IMR-90 (cell line): ENCODE data around the gene GAB1. TPM values are rescaled to one million over a fixed set of nuclear protein-coding genes. Genes with fewer than 3 reads are reported as not detected.
A peak's percentile ranks its signal among the peaks of the same experiment; 100 is the strongest.

ENCODE experiments used
- ATAC-seq: fragments of 200-7000 bp; cut with Tn5 transposase; 2 replicates; pipeline ENCODE4 v1.9.1; 2020; ENCODE audit warnings: low read depth, mild to moderate bottlenecking, moderate library complexity
- BruUV-seq: library from RNA; stranded (reverse); fragments of 400-500 nt; replicated peaks from 2 replicates; lab custom pipeline; 2021; lab: Mats Ljungman, UMichigan
- CTCF ChIA-PET: fragments of 300-600 bp; formaldehyde crosslinking; extraction: SDS; loops from one replicate; lab custom pipeline; 2021; ENCODE audit warnings: antibody characterized with exemption; lab: Yijun Ruan, JAX
- POLR2A ChIA-PET: fragments of 300-600 bp; sonication (Branson Sonifier 250); formaldehyde crosslinking; loops from one replicate; lab custom pipeline; 2022; ENCODE audit warnings: antibody characterized with exemption; ENCODE audit not compliant: unreplicated experiment; lab: Charles Lee
- DNase-seq: peaks from one replicate; pipeline ENCODE4 v3.0.0; 2013
- H2AFZ ChIP-seq: replicated peaks from 2 replicates; pipeline ENCODE3; 2013; ENCODE audit warnings: low read length, mild to moderate bottlenecking; ENCODE audit not compliant: poor library complexity
- H2AK5ac ChIP-seq: 2 replicates; pipeline ENCODE4 v1.6.1; 2013; ENCODE audit warnings: low read depth, low read length, inconsistent platforms
- H2AK9ac ChIP-seq: replicated peaks from 2 replicates; pipeline ENCODE3; 2013; ENCODE audit warnings: mild to moderate bottlenecking, low read depth, low read length, moderate library complexity; ENCODE audit not compliant: poor library complexity
- H2BK120ac ChIP-seq: 2 replicates; pipeline ENCODE4 v1.6.1; 2013; ENCODE audit warnings: low read depth, low read length, inconsistent platforms
- H2BK15ac ChIP-seq: 3 replicates; pipeline ENCODE4 v1.6.1; 2013; ENCODE audit warnings: low read depth, low read length, inconsistent platforms
- H2BK20ac ChIP-seq: 2 replicates; pipeline ENCODE4 v1.6.1; 2013; ENCODE audit warnings: low read depth, mild to moderate bottlenecking, inconsistent platforms, low read length, moderate library complexity
- H2BK5ac ChIP-seq: 2 replicates; pipeline ENCODE4 v1.6.1; 2013; ENCODE audit warnings: mild to moderate bottlenecking, low read depth, low read length, inconsistent platforms; ENCODE audit not compliant: poor library complexity, severe bottlenecking
- H3K14ac ChIP-seq: replicated peaks from 2 replicates; pipeline ENCODE4 v1.6.1; 2013; ENCODE audit warnings: low read depth, low read length, inconsistent platforms
- H3K18ac ChIP-seq: 2 replicates; pipeline ENCODE4 v1.6.1; 2013; ENCODE audit warnings: low read depth, low read length, control low read depth
- H3K23ac ChIP-seq: 2 replicates; pipeline ENCODE4 v1.6.1; 2013; ENCODE audit warnings: low read depth, low read length, inconsistent platforms
- H3K27ac ChIP-seq: 2 replicates; pipeline ENCODE4 v1.5.1; 2013; ENCODE audit warnings: mild to moderate bottlenecking, control low read depth, low read length; ENCODE audit not compliant: insufficient read depth
- H3K27me3 ChIP-seq: 2 replicates; pipeline ENCODE4 v1.6.1; 2013; ENCODE audit warnings: low read length; ENCODE audit not compliant: control insufficient read depth, insufficient read depth
- H3K36me3 ChIP-seq: 2 replicates; pipeline ENCODE4 v1.6.1; 2013; ENCODE audit warnings: low read length, mixed read lengths; ENCODE audit not compliant: control insufficient read depth, insufficient read depth
- H3K4ac ChIP-seq: 2 replicates; pipeline ENCODE4 v1.6.1; 2013; ENCODE audit warnings: low read depth, low read length, inconsistent platforms
- H3K4me1 ChIP-seq: 2 replicates; pipeline ENCODE4 v1.6.1; 2013; ENCODE audit warnings: low read length, mixed read lengths; ENCODE audit not compliant: control insufficient read depth, insufficient read depth
- H3K4me2 ChIP-seq: 2 replicates; pipeline ENCODE4 v1.6.1; 2013; ENCODE audit warnings: low read depth, mild to moderate bottlenecking, control low read depth, low read length, moderate library complexity
- H3K4me3 ChIP-seq: 2 replicates; pipeline ENCODE4 v1.5.1; 2013; ENCODE audit warnings: low read depth, mild to moderate bottlenecking, control low read depth, low read length, moderate library complexity; ENCODE audit not compliant: insufficient read depth
- H3K56ac ChIP-seq: 2 replicates; pipeline ENCODE4 v1.6.1; 2013; ENCODE audit warnings: low read length, inconsistent platforms; ENCODE audit not compliant: insufficient read depth; ENCODE audit errors: extremely low read depth
- H3K79me1 ChIP-seq, 2 experiments: 2 replicates each; pipeline ENCODE4 v1.6.1; 2013; ENCODE audit warnings: low read length in 2 of 2, inconsistent platforms in 1 of 2, low read depth in 1 of 2
- H3K9ac ChIP-seq: 2 replicates; pipeline ENCODE4 v1.6.1; 2013; ENCODE audit warnings: low read depth, low read length, control low read depth
- H3K9me1 ChIP-seq: 2 replicates; pipeline ENCODE4 v1.6.1; 2013; ENCODE audit warnings: low read length, inconsistent platforms; ENCODE audit not compliant: insufficient read depth
- H3K9me3 ChIP-seq: 2 replicates; pipeline ENCODE4 v1.6.1; 2013; ENCODE audit warnings: low read length; ENCODE audit not compliant: control insufficient read depth, insufficient read depth
- H4K20me1 ChIP-seq: 2 replicates; pipeline ENCODE4 v1.6.1; 2013; ENCODE audit warnings: low read length, inconsistent platforms; ENCODE audit not compliant: insufficient read depth
- H4K5ac ChIP-seq: 2 replicates; pipeline ENCODE4 v1.6.1; 2013; ENCODE audit warnings: mild to moderate bottlenecking, low read depth, low read length, control low read depth
- H4K8ac ChIP-seq, 2 experiments: 2 replicates each; pipeline ENCODE4 v1.6.1; 2013; ENCODE audit warnings: low read depth in 2 of 2, low read length in 2 of 2, control low read depth in 1 of 2, inconsistent platforms in 1 of 2
- H4K91ac ChIP-seq: 2 replicates; pipeline ENCODE4 v1.6.1; 2013; ENCODE audit warnings: low read depth, low read length, inconsistent platforms; ENCODE audit not compliant: insufficient read depth
- BHLHE40 ChIP-seq: fragments of 150-350 bp; IDR thresholded peaks from 2 replicates; pipeline ENCODE4 v1.6.1; 2016; ENCODE audit warnings: mild to moderate bottlenecking, low read depth, low read length
- CEBPB ChIP-seq: IDR thresholded peaks from 2 replicates; pipeline ENCODE4 v1.6.1; 2012; ENCODE audit warnings: low read depth, low read length, improper control_type of control experiment
- CHD1 ChIP-seq: IDR thresholded peaks from 2 replicates; pipeline ENCODE4 v1.6.1; 2012; ENCODE audit warnings: low read depth, low read length, improper control_type of control experiment
- ELK1 ChIP-seq: fragments of 150-350 bp; IDR thresholded peaks from 2 replicates; pipeline ENCODE4 v1.6.1; 2016; ENCODE audit warnings: low read depth, mild to moderate bottlenecking, low read length, moderate library complexity, borderline replicate concordance
- FOS ChIP-seq: fragments of 150-350 bp; IDR thresholded peaks from 2 replicates; pipeline ENCODE4 v1.6.1; 2016; ENCODE audit warnings: low read depth, low read length
- MAFK ChIP-seq: IDR thresholded peaks from 2 replicates; pipeline ENCODE4 v1.6.1; 2012; ENCODE audit warnings: low read depth, low read length, improper control_type of control experiment
- MAZ ChIP-seq: IDR thresholded peaks from 2 replicates; pipeline ENCODE4 v1.6.1; 2012; ENCODE audit warnings: low read depth, mild to moderate bottlenecking, low read length, improper control_type of control experiment, moderate library complexity, borderline replicate concordance
- MXI1 ChIP-seq: IDR thresholded peaks from 2 replicates; pipeline ENCODE4 v1.6.1; 2012; ENCODE audit warnings: low read depth, mild to moderate bottlenecking, low read length, moderate library complexity, borderline replicate concordance
- NFE2L2 ChIP-seq: fragments of 150-350 bp; IDR thresholded peaks from 2 replicates; pipeline ENCODE4 v1.6.1; 2016; ENCODE audit warnings: low read depth, mild to moderate bottlenecking, low read length
- POLR2A ChIP-seq: IDR thresholded peaks from 2 replicates; pipeline ENCODE4 v1.6.1; 2012; ENCODE audit warnings: mild to moderate bottlenecking, low read depth, low read length
- RAD21 ChIP-seq: IDR thresholded peaks from 2 replicates; pipeline ENCODE4 v1.6.1; 2012; ENCODE audit warnings: low read length, improper control_type of control experiment
- RCOR1 ChIP-seq: IDR thresholded peaks from 2 replicates; pipeline ENCODE4 v1.6.1; 2012; ENCODE audit warnings: mild to moderate bottlenecking, low read length, improper control_type of control experiment; ENCODE audit not compliant: insufficient replicate concordance
- RFX5 ChIP-seq: IDR thresholded peaks from 2 replicates; pipeline ENCODE4 v1.8.0; 2012; ENCODE audit warnings: low read depth, mild to moderate bottlenecking, low read length, moderate library complexity
- SMC3 ChIP-seq: fragments of 150-350 bp; IDR thresholded peaks from 2 replicates; pipeline ENCODE4 v1.6.1; 2016; ENCODE audit warnings: low read depth, mild to moderate bottlenecking, antibody characterized with exemption, low read length, moderate library complexity
- WGBS, 2 experiments: methylation state at CpG; one replicate each; pipeline versions ENCODE4 v1.1.5 to v1.1.7; 2013; ENCODE audit warnings: missing lambda C conversion rate in 2 of 2; ENCODE audit not compliant: insufficient read length in 1 of 2; ENCODE audit errors: extremely low coverage in 2 of 2; 5-methylcytosine and 5-hydroxymethylcytosine counted together
- dilution Hi-C: fragments of 300-500 bp; cut with HindIII; formaldehyde crosslinking; loops from one replicate; pipeline ENCODE4 v1.14.3; 2018; ENCODE audit warnings: low sequenced_read_pairs; ENCODE audit not compliant: unreplicated experiment
- in situ Hi-C: fragments of 300-500 bp; cut with MboI; formaldehyde crosslinking; loops from 3 replicates; pipeline ENCODE4 v1.14.3; 2019; ENCODE audit warnings: low sequenced_read_pairs, inconsistent platforms, mixed read lengths
- intact Hi-C: fragments of 100-400 bp; cut with micrococcal nuclease; formaldehyde crosslinking; loops from 2 replicates; pipeline ENCODE4 v1.10.0; 2022
- polyA plus RNA-seq, 3 experiments: library from polyadenylated mRNA; depleted of rRNA; stranded (reverse); fragments of >200 nt; gene quantifications; 2 replicates each; pipeline ENCODE4 v1.2.3, GENCODE V29; 2012; ENCODE audit warnings: low replicate concordance in 1 of 3
- total RNA-seq: library from RNA; depleted of rRNA; stranded (reverse); fragments of >200 nt; gene quantifications from 2 replicates; pipeline ENCODE4 v1.2.3, GENCODE V29; 2012
- TF ChIP-seq, protein P1 (sequence below): conservative IDR thresholded peaks from 2 replicates; pipeline ENCODE4 v1.5.1; 2012; ENCODE audit warnings: mild to moderate bottlenecking, low read depth, low read length, improper control_type of control experiment
- TF ChIP-seq, protein P2 (sequence below): fragments of 150-350 bp; IDR thresholded peaks from 2 replicates; pipeline ENCODE4 v1.6.1; 2017; ENCODE audit warnings: mild to moderate bottlenecking, antibody characterized with exemption, low read length, low read depth

Gene GAB1
- total and polyA plus RNA-seq, 2 of the 4 experiments (the other 2 are of a cell fraction): 2.8 to 12.0 TPM

GRCh38 chr4:143514497-143514896 is 177.8 kb downstream of the GAB1 start:
- no peak overlapping the region for H2BK20ac ChIP-seq
- DNase-seq: peak; percentile 48
- peak; percentile 15 for ATAC-seq
- H3K9me1 ChIP-seq: no peaks in the 10 kb centered on the region
- H3K4ac ChIP-seq: peak overlapping the region; percentile 91
- H2AFZ ChIP-seq: peak overlapping the region; percentile 98
- dilution Hi-C loops: no loop called here
- H3K18ac ChIP-seq: peak overlapping the region; percentile 5; the same call in 1 of the 2 replicates
- peak overlapping the region; percentile 88 for H2BK5ac ChIP-seq
- peak overlapping the region; percentile 45; the same call in 1 of the 2 replicates for H4K5ac ChIP-seq
- intact Hi-C loops: no loop called here
- TF ChIP-seq MXI1: no peak
- TF ChIP-seq POLR2A: no peak
- no peak for TF ChIP-seq RAD21
- no peak for TF ChIP-seq BHLHE40
- TF ChIP-seq CHD1: no peak
- TF ChIP-seq FOS: no peak
- TF ChIP-seq, protein P1, sequence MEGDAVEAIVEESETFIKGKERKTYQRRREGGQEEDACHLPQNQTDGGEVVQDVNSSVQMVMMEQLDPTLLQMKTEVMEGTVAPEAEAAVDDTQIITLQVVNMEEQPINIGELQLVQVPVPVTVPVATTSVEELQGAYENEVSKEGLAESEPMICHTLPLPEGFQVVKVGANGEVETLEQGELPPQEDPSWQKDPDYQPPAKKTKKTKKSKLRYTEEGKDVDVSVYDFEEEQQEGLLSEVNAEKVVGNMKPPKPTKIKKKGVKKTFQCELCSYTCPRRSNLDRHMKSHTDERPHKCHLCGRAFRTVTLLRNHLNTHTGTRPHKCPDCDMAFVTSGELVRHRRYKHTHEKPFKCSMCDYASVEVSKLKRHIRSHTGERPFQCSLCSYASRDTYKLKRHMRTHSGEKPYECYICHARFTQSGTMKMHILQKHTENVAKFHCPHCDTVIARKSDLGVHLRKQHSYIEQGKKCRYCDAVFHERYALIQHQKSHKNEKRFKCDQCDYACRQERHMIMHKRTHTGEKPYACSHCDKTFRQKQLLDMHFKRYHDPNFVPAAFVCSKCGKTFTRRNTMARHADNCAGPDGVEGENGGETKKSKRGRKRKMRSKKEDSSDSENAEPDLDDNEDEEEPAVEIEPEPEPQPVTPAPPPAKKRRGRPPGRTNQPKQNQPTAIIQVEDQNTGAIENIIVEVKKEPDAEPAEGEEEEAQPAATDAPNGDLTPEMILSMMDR: no peak
- no peak for TF ChIP-seq MAFK
- TF ChIP-seq RCOR1: no peak
- TF ChIP-seq CEBPB: no peak
- TF ChIP-seq RFX5: no peak
- TF ChIP-seq, protein P2, sequence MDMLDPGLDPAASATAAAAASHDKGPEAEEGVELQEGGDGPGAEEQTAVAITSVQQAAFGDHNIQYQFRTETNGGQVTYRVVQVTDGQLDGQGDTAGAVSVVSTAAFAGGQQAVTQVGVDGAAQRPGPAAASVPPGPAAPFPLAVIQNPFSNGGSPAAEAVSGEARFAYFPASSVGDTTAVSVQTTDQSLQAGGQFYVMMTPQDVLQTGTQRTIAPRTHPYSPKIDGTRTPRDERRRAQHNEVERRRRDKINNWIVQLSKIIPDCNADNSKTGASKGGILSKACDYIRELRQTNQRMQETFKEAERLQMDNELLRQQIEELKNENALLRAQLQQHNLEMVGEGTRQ: no peak
- TF ChIP-seq NFE2L2: no peak
- TF ChIP-seq MAZ: no peak
- no peak for TF ChIP-seq ELK1
- TF ChIP-seq SMC3: no peak
- WGBS, 2 experiments: no CpG with 5 or more reads among the region's 18 CpGs
- H2AK9ac ChIP-seq: peak overlapping the region; percentile 90
- H3K56ac ChIP-seq: peak overlapping the region; percentile 86; the same call in 1 of the 2 replicates
- peak overlapping the region; percentile 63 for H3K4me3 ChIP-seq
- H3K4me1 ChIP-seq: no peaks in the 10 kb centered on the region
- H4K91ac ChIP-seq: peak overlapping the region; percentile 19; the same call in 1 of the 2 replicates
- peak overlapping the region; percentile 84 for H3K23ac ChIP-seq
- peak overlapping the region; percentile 89 for H3K9ac ChIP-seq
- BruUV-seq: no TSS peak
- peak overlapping the region; percentile 86 for H3K27ac ChIP-seq
- ChIA-PET CTCF (no interaction called here), POLR2A (interaction anchor here (0.6 kb wide), 1 partner anchor 11 kb away, joined by 3 read pairs; no protein-coding TSS in a partner anchor)
- peaks cover 5 to 9% of the 10 kb centered on the region in 2 experiments; a peak in 2 of 4 replicates for H3K79me1 ChIP-seq
- peak overlapping the region; percentile 16; the same call in 1 of the 2 replicates for H3K14ac ChIP-seq
- peaks cover 26% of the 10 kb centered on the region for H4K20me1 ChIP-seq
- no peaks in the 10 kb centered on the region for H3K27me3 ChIP-seq
- H3K36me3 ChIP-seq: peaks cover 6% of the 10 kb centered on the region
- no peak overlapping the region for H2AK5ac ChIP-seq
- H3K4me2 ChIP-seq: peak overlapping the region; percentile 94
- no peak overlapping the region for H2BK15ac ChIP-seq
- in situ Hi-C loops: no loop called here
- no peaks in the 10 kb centered on the region for H3K9me3 ChIP-seq
- no peak overlapping the region for H2BK120ac ChIP-seq
- H4K8ac ChIP-seq: peak overlapping the region; percentile 2 to 94; a peak in 2 of 4 replicates
